ENCODE data around the gene TSPAN4.

DNA sequence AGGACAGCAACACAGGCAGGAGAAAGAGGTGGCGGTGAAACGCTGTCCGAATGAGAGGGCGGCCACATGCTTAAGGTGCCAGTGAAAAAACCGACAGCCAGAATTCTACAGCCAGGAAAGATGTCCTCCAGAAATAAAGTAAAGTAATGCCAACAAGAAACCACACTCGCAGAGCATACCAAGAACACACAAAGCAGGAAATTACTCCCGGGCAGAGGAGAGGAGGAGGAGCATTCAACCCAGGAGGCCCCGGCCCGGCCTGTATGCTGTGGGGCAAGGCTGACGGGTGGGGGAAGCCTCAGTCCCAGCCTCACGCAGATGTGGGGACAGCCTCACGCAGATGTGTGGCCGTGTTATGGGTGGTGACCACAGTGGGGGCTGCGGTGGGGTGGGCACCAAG is 39.9 kb downstream of the TSPAN4 start:
- no peak for TF ChIP-seq POLR2A (IDR thresholded peaks at IDR 0.05)
- TF ChIP-seq, protein P1, sequence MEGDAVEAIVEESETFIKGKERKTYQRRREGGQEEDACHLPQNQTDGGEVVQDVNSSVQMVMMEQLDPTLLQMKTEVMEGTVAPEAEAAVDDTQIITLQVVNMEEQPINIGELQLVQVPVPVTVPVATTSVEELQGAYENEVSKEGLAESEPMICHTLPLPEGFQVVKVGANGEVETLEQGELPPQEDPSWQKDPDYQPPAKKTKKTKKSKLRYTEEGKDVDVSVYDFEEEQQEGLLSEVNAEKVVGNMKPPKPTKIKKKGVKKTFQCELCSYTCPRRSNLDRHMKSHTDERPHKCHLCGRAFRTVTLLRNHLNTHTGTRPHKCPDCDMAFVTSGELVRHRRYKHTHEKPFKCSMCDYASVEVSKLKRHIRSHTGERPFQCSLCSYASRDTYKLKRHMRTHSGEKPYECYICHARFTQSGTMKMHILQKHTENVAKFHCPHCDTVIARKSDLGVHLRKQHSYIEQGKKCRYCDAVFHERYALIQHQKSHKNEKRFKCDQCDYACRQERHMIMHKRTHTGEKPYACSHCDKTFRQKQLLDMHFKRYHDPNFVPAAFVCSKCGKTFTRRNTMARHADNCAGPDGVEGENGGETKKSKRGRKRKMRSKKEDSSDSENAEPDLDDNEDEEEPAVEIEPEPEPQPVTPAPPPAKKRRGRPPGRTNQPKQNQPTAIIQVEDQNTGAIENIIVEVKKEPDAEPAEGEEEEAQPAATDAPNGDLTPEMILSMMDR (IDR thresholded peaks at IDR 0.05), result no peak

Measured in tibial nerve (tissue), 3 donors.